Right ventricle myocardium superior (tissue), 1 donor: ENCODE data around the gene RPS6KA1. TPM values are rescaled to one million over a fixed set of nuclear protein-coding genes. Genes with fewer than 3 reads are reported as not detected.
A peak's percentile ranks its signal among the peaks of the same experiment; 100 is the strongest.
"Not testable (repeated sequence)": the region's sequence is repeated elsewhere in the genome, so short reads cannot be mapped to it uniquely, and the experiment has no call there.

Experiments used
- ATAC-seq: fragments of 200-7000 bp; cut with Tn5 transposase; one replicate; pipeline ENCODE4 v1.9.1; 2020; ENCODE audit warnings: mild to moderate bottlenecking; ENCODE audit not compliant: poor library complexity
- DNase-seq: peaks from one replicate; pipeline ENCODE4 v3.0.0-alpha.2; 2020
- intact Hi-C: fragments of 100-400 bp; cut with DNase I; formaldehyde crosslinking; loops from one replicate; pipeline ENCODE4 v1.11.2; 2022
- total RNA-seq: library from RNA; stranded (reverse); fragmentation: NEBNext Ultra II Directional; extraction: Animal tissue kit (Norgen Biotek cat#: 25700); gene quantifications from one replicate; pipeline ENCODE4 v1.2.1, GENCODE V29; 2021
- donor health status: DM: no; HTN: yes; CAD: no; lungs with severe emphysema.

RPS6KA1 gene
- total RNA-seq, 1 donor from 2014 or later = 3.9 TPM

- intact Hi-C loops = no loop called here
- DNase-seq (no peak), ATAC-seq (no peak)
Observed at GRCh38 chr1:26582053-26582835, 52.7 kb downstream of the RPS6KA1 start.

- no peak for ATAC-seq
- intact Hi-C loops = no loop called here
Observed at GRCh38 chr1:26582836-26583460, 53.4 kb downstream of the RPS6KA1 start.

GRCh38 chr1:26583646-26584485 lies 54.3 kb downstream of the RPS6KA1 start:
- DNase-seq (no peak), ATAC-seq (no peak)
- intact Hi-C loops = no loop called here

More at GRCh38 chr1:26582836-26583460, 53.4 kb downstream of the RPS6KA1 start:
- DNase-seq = peak; percentile 59

- ATAC-seq, intact Hi-C loops, DNase-seq: not testable (repeated sequence)
Observed at GRCh38 chr1:26584588-26584987, 55.0 kb downstream of the RPS6KA1 start.

- no peak for ATAC-seq
- DNase-seq = no peak
- intact Hi-C loops = no loop called here
Observed at GRCh38 chr1:26585471-26585870, 55.9 kb downstream of the RPS6KA1 start.

- ATAC-seq = no peak
- intact Hi-C loops = no loop called here
Observed at GRCh38 chr1:26593385-26593784, 63.8 kb downstream of the RPS6KA1 start.

GRCh38 chr1:26594593-26594992 lies 65.0 kb downstream of the RPS6KA1 start:
- intact Hi-C loops, DNase-seq, ATAC-seq: not testable (repeated sequence)

More at GRCh38 chr1:26593385-26593784, 63.8 kb downstream of the RPS6KA1 start:
- no peak for DNase-seq

GRCh38 chr1:26597629-26598039 lies 68.1 kb downstream of the RPS6KA1 start:
- peak; percentile 60 for ATAC-seq
- intact Hi-C loops = no loop called here
- no peak for DNase-seq

- intact Hi-C loops = no loop called here
- DNase-seq (no peak), ATAC-seq (no peak)
Observed at GRCh38 chr1:26598890-26599289, 69.3 kb downstream of the RPS6KA1 start.

GRCh38 chr1:26602378-26602959 lies 72.9 kb downstream of the RPS6KA1 start:
- intact Hi-C loops = loop anchor here (2.0 to 5.0 kb wide), 3 partner anchors 85 to 275 kb away; no protein-coding TSS in a partner anchor
- no peak for DNase-seq

GRCh38 chr1:26603856-26604255 lies 74.3 kb downstream of the RPS6KA1 start:
- DNase-seq = no peak
- intact Hi-C loops = loop anchor here (2.0 to 5.0 kb wide), 3 partner anchors 83 to 273 kb away; no protein-coding TSS in a partner anchor
- no peak for ATAC-seq

More at GRCh38 chr1:26602378-26602959, 72.9 kb downstream of the RPS6KA1 start:
- peak; percentile 80 for ATAC-seq

GRCh38 chr1:26607186-26607585 lies 77.6 kb downstream of the RPS6KA1 start:
- DNase-seq (no peak), ATAC-seq (no peak)
- intact Hi-C loops = no loop called here

- ATAC-seq (no peak), DNase-seq (no peak)
- intact Hi-C loops = no loop called here
Observed at GRCh38 chr1:26608895-26609294, 79.3 kb downstream of the RPS6KA1 start.

GRCh38 chr1:26610781-26611180 lies 81.2 kb downstream of the RPS6KA1 start:
- ATAC-seq (no peak), DNase-seq (no peak)
- intact Hi-C loops = no loop called here

- intact Hi-C loops, ATAC-seq: not testable (repeated sequence)
Observed at GRCh38 chr1:26612627-26613026, 83.1 kb downstream of the RPS6KA1 start.

GRCh38 chr1:26614655-26615411 lies 85.3 kb downstream of the RPS6KA1 start:
- intact Hi-C loops = no loop called here
- DNase-seq (no peak), ATAC-seq (no peak)

More at GRCh38 chr1:26612627-26613026, 83.1 kb downstream of the RPS6KA1 start:
- not testable (repeated sequence) for DNase-seq

- ATAC-seq (no peak), DNase-seq (no peak)
- intact Hi-C loops = no loop called here
Observed at GRCh38 chr1:26616881-26617280, 87.3 kb downstream of the RPS6KA1 start.

- DNase-seq (no peak), ATAC-seq (no peak)
- intact Hi-C loops = no loop called here
Observed at GRCh38 chr1:26618561-26618960, 89.0 kb downstream of the RPS6KA1 start.
